HG03565 (cell line): Measurements from ENCODE around the gene ZC3H7A.

Experiments used
- ATAC-seq: cut with Tn5 transposase; IDR thresholded peaks from one replicate; pipeline ENCODE4 v1.9.1; 2021; ENCODE audit warnings: mild to moderate bottlenecking, moderate library complexity; ENCODE audit not compliant: unreplicated experiment

The ZC3H7A gene

DNA sequence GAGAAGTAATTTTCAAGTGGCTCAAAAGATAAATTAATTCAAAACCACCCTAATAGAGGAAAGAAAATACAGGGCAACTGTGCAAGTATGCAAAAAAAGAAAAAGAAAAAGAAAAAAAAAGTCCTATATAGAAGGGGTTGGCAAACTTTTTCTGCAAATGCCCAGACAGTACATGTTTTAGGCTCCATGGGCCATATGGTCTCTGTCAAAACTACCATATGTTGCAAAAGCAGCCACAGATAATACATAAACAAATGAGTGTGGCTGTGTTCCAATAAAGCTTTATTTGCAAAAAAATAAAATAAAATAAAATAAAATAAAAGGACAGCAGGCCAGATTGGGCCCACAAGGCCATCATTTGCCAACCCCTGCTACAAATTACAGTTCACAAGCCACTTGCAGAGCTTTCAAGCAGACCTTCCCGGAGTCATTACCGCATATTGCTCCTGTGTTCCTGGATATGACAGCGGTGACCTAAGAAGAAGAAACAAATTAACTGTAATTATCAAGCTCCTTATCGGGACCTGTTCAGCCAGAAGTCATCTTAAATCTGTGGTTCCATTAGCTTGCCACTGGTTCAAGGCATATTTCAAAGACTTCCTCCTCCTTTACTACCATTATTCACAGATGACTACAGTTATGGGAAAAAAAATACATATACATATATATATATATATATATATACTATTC, 15.9 kb downstream of the ZC3H7A start:
- no peak for ATAC-seq

DNA sequence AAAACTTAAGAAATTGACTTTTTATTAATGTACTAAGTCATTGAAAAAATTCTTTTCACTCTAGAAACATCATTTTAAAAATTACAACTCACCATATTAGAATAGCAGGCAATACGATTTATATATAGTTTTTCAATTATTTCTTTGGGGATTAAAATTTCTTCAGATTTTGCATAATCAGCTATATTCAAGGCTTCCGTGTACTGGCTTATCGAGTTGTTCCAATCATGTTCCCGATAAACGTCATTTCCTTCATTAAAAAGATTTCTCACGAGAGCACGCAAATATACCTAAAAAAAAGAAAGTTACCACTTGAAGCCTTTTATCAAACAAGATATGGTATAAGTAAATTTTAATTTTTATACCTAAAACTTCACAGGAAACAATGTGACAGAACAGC, 18.0 kb downstream of the ZC3H7A start:
- ATAC-seq = no peak

DNA sequence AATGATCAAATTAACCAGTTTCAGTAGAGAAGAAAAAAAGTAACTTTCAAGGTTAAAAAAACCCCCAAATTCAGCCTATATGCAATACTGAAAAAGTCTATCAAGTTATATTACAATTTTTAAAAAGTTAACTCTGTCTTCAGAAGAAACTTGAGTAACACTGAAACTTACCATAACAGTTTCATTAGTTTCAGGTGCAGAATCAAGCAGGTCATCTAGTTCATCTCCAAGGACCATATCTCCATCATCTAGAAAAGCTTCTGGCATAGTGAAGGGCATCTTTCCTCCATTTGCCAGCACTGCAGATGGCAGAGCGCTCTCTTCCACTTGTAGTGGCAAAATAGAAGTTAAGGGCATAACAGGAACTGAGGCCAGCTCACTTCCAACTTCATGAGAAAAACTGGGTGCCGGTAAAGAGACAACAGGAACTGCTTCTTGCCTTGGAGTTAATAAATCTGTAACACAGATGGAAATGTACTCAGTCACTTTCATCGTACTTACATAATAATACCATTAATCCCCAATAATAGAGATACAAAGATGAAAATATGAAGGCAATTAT, 22.9 kb downstream of the ZC3H7A start:
- no peak for ATAC-seq

DNA sequence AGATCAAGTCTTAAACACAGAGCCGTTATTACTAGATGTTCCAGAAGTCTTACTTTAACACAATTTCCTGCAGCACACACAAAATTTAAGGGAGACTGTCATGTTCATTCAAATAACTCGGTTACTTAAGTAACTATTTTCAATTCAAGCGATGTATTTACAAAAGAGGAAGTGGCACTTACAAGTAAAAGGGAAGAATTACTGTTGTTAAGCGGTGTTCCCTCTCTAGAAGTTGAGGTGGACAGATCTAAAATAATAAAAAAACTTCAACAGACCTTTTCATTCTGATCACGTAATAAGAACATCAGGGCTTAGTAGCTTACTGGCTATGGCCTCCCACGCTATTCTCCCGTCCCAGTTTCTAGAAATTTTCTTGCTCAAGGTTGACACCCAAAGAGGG, 28.2 kb downstream of the ZC3H7A start:
- ATAC-seq = peak; percentile 49

DNA sequence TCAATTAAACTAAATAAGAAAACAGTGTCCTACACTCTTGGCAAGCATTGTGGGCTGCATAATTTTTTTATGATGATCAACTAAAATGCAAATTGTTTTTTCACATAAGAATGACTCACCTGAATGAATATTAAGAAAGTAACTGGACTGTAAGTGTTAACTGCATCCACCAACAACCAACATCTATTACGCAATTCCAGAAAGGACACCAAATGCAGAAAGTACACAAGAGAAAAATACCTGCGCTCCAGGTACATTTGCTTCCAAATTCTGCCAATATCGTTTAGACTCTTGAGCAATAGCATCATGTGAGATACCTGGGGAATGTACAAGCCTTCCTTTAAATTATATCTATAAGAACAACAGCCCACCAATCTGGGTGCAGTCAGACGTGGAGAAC, 34.6 kb downstream of the ZC3H7A start:
- ATAC-seq = no peak

DNA sequence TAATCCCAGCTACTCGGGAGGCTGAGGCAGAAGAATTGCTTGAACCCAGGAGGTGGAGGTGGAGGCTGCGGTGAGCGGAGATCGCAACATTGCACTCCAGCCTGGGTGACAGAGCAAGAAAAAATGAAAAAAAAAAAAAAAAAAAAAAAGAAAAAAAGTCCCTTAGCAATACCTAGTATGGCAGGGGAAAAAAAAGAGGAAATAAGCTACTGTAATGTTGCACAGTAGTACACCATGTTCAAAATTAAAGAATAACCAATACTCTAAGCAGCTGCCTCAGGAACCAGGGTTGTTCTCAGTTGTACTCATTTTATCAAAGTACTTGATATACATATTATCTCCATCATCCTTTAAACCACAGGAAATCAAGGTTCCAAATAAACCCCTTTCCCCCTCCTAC, 37.1 kb downstream of the ZC3H7A start:
- no peak for ATAC-seq

DNA sequence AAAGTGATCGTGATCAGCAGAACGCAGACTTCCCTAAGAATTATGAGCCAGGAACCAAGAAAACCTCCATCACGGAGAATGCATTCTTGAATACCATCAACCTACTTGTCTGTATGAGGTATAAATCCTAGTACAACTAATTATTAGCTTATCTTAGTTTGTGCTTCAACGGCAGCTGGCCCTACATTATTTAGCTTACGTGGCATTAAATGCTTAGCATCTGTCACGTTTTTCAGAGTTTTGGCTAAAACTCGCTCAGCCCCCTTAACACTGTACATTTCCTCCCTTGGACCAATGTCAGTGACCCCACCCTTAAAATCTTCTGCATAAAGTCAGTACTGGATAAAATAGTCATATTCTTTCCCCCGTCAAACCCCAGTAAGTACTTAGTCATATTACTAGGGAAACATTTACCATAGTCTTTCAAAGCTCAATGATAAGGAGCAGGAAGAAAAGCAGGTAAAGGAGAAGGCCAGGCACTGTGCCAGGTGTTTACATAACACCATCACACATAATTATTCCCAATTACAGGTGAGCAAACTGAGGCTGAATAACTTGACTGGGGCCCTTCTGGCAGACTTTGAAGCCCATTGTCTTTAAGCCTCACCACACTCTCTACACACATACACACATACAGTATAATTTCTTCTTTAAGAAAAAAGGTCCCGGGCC, 37.8 kb downstream of the ZC3H7A start:
- no peak for ATAC-seq

DNA sequence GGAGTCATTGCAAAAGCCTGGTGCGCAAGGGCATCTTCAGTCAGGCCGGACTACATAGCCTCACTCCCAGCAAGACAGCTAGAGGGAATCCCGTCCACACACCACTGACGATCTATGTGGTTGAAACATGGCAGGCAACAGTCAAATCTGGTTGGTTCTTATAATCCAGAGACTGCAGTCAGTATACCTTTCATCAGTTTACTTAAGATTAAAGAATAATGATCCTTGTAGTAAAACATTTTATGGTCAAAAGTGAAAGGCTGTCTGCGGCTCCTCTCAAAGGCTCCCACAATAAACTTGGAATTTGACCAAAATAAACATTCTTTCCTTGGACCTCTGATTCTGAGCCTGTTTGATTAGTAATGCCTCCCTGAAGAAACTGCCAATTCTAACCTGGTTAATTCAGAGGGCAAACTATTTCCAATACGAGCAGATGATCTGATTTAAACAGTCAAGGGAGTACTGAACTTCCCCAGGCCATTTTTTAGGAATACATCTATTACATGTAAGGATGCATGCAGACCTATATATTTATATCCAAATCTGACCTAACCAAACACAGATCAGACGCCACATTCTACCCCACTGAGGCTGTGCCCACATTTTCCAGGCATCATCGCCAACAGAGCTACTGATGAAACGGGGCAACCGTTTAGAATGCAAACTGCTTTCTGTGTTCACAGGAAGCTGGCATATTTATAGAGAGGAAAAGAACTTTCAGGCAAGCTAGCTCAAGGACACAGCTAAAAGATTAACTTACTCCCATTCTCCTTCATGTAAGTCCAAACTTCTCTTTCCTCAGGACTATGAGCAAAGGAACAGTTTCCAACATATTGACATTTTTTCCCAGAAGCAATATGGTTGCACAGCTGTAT, 39.1 kb downstream of the ZC3H7A start:
- no peak for ATAC-seq

DNA sequence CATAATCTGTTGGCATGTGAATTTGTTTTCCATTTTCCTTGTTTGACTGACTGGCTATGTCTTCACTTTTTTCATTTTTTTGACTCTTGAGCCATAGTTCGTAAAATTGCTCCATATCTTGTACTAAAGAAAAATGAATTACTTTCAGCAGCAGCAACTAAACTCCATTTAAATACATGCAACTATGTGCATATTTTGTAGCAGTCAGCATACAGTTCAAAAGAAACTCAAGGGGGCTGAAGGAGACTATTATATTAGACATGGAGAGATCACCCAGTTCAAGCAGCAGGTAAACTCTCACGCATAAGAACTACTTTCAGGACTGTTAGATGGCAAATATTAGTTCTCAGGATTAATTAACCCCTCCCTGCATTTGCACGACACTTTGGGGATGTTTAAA, 40.8 kb downstream of the ZC3H7A start:
- ATAC-seq = no peak

DNA sequence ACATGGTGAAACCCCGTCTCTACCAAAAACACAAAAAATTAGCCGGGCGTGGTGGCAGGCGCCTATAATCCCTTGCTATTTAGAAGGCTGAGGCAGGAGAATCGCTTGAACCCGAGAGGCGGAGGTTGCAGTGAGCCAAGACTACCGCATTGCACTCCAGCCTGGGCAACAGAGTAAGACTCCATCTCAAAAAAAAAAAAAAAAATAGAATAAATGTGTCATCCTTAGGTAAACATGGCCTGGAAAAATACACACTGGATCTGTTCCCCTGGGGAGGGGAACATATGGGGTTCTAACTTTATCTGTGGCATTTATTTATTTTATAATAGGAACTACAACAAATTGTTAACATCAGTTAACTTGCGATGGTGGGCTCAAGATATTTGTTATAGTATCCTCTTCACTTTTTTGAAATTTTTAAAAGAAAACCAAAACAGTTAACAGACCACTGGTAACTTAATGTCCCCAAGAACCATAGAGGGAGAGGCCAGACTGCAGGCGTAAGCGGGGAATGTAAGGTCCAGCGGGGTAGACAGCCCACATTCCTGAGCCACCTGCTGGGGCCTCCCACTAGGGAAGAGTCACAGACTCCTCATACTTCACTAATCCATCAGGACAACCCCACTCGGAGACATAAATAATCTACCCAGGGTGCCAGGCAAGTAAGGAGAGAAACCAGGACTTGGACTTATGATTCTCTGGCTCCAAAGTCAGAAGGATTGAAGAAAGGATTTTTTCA, 41.9 kb downstream of the ZC3H7A start:
- no peak for ATAC-seq

DNA sequence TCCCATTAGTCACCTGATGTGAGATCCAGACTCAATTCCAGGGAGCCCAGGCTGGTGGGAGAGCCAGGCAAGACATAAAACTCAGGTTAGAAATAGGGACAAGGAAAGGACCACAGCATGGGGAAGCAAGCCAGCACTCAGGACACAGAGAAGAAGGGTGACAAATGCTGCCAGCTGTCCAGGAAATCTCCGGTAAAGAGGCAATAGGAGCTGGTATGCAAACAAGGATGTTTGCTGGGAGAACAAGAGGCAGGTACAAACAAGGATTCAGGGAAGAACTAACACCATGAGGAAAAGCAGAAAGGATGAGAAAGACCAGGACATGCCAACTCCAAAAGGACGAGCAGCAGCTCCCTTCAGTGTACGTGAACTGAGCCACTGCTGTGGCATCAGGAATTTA, 44.2 kb downstream of the ZC3H7A start:
- ATAC-seq = no peak

DNA sequence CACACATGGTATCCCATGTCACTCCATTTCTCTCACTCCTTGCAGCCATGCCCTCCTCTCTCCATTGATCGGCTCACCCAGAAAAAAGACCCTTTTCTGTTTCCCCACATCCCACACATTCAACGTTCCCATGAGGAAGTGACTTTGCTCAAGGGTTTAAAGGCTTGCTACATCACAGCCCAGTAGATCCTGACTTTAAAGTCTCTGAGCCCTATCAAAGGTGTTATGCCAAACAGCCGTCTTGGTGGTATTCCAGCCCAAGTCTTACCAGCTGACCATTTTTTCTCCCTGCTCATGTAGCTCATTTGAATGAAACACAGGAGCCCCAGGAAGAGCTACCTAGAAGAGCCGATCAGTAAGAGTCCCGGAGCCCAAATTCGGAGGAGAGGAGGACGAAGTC, 47.0 kb downstream of the ZC3H7A start:
- ATAC-seq = no peak

DNA sequence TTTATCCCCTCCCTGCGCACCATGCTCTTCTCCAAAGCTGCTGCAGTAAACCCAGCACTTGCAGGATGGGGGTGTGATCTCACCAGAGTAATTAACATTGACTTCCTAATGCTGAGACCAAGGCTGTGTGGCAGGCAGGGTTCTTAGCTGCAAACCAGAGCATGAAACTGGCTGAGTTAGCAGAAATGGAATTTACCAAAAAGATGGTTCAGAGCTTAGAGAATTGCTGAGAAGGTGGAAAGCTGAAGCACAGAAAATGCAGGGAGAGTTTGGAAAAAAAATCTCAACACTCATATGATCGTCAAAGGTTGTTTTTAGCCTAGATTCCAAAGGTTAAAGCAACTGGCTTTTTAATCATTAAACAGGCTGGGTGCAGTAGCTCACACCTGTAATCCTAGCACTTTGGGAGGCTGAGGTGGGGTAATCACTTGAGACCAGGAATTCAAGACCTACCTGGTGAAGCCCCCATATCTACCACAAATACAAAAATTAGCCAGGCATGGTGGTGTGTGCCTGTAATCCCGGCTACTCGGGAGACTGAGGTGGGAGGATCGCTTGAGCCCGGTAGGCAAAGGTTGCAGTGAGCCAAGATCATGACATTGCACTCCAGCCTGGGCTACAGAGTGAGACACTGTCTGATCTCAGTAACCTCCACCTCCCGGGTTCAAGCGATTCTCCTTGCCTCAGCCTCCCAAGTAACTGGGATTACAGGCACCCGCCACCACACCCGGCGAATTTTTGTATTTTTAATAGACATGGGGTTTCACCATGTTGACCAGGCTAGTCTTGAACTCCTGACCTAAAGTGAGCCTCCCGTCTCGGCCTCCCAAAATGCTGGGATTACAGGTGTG, 48.4 kb downstream of the ZC3H7A start:
- ATAC-seq = no peak

DNA sequence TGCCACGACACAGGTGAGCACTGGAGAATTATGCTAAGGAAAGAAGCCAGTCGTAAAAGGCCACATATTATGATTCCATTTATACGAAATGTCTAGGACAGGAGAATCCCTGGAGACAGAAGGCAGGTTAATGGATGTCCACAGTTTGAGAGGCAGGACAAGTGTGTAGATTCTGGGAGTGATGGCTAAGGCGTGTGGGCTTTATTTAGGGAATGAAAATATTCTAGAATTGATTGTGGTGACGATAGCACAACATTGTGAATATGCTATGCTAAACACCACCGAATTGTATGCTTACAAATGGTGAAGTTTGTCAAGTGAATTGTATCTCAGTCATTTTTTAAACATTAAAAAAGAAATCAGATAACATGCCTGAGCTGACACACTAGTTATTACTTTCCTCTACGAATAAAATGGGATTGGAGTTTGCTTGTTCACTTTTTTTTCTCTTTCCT, 49.1 kb downstream of the ZC3H7A start:
- ATAC-seq = no peak

DNA sequence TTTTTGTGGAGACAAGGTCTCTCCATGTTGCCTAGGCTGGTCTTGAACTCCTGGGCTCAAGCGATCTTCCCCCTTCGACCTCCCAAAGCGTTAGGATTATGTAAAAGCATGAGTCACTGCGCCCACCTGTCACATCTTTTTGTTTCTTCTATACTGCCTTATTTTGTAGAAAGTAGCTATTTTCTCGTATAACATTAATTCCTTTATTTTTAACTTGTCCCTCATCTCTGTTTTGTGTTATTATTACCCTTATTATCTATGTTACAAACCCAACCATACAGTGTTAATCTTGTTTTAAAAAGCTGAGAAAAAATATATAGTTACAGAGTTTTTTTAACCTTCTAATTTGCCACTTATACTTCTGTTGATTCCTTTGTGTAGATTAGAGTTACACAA, 53.0 kb downstream of the ZC3H7A start:
- no peak for ATAC-seq

DNA sequence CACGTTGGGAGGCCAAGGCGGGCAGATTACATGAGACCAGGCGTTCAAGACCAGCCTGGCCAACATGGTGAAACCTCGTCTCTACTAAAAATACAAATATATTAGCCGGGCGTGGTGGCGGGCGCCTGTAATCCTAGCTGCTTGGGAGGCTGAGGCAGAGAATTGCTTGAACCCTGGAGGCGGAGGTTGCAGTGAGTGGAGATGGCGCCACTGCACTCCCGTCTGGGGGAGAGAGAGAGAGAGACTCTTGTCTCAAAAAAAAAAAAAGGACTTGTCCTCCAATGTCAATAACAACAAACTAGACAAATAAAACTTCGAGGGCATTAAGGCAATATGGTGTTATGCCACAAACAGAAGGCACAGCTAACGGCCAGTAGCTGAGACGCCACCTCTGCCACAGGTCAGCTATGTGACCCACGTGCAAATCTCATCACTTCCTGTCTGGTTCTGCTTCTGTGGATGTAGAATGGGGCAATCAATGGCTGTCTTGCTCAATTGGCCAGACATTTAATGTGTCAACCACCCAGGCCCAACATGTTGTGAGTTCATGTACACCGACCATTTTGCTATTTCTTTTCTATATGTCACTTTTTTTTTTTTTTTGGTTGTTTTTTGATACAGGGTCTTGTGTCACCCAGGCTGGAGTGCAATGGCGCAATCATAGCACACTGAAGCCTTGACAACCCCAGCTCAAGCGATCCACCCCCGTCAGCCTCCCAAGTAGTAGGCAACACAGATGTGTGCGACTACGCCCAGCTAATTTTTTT, 53.6 kb downstream of the ZC3H7A start:
- no peak for ATAC-seq

DNA sequence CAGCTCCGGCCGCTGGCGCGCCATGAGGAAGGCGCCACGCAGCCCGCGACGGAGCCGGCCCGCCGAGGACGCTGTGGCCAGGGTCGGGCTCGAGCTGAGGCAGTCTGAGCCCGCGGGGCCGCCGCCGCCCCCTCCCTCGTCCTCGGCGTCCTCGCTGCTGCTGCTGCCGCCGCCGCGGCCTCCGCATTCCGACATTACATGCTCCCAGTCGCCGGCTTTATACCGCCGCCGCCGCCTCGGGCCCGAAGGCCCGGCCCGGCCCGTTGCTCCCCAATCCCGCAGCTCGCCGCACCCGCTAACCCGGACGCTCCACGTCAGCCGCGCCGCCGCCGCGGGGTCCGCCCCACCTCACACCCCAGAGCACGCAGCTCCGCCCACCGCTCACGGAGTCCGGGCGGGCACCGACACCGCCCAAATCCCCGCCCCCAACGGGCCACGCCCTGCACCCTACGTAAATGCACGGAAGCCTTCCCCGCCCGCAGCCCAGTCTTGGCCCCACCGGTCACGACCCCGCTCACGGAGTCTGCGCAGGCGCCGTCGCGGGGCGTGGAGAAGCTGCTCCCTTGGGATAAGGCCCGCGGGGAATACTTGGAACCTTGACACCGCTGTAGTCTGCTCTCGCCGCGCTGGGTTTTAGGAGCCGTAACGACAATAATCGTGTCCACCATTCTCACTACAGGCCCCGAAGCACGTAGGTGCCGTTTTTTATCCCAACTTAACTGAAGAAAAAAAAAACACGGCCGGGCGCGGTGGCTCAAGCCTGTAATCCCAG, 54.3 kb downstream of the ZC3H7A start, which contains the start of gene TXNDC11:
Gene TXNDC11, minus strand, starts transcription at position 322 of the 772 bp plus-strand sequence. Its CDS starts 127 bp downstream, at position 195.
- peak; percentile 82 for ATAC-seq

DNA sequence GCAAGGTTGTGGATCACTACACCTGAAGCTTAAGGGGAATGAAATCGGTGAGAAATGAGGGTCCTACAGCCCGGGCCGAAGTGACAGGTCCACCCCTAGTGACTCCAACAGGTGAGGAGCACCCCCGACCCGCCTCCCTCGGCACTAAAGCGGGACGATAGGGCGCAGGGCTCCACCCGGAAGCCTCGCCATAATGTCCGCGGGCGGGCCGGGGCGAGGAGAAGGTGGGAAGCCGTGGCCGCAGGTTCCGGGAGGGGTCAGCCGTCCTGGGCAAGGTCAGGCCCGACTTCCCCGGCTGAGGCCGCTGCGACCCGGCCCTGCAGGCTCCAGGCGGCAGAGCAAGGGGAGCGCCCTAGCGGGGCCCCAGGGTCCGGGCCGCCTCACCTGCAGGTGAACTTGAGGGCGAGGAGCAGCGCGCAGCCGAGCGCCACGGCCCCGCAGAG, 54.9 kb downstream of the ZC3H7A start:
- ATAC-seq = peak; percentile 7
